Esophagus muscularis mucosa (tissue), 4 donors: ENCODE data around the gene MAN1A1. TPM values are rescaled to one million over a fixed set of nuclear protein-coding genes. Genes with fewer than 3 reads are reported as not detected.

ENCODE experiments used
- DNase-seq: peaks from one replicate; pipeline ENCODE4 v3.0.0-alpha.2; 2017; ENCODE audit errors: extremely low spot score
- H3K27ac ChIP-seq, 4 donors: fragments of 200-600 bp; sonication (generic); replicated peaks in 1 of 4; 1 replicate in 3 of 4; 2 replicates in 1 of 4; pipeline ENCODE4 v1.5.1; 2016 to 2019; ENCODE audit warnings: mild to moderate bottlenecking in 1 of 4
- H3K27me3 ChIP-seq, 4 donors: fragments of 200-600 bp; sonication (generic); one replicate each; pipeline versions ENCODE4 v1.5.1 to v1.6.0; 2016 to 2019
- H3K36me3 ChIP-seq, 4 donors: fragments of 200-600 bp; sonication (generic); one replicate each; pipeline ENCODE4 v1.5.1; 2016 to 2019
- H3K4me1 ChIP-seq, 4 donors: fragments of 200-600 bp; sonication (generic); one replicate each; pipeline ENCODE4 v1.5.1; 2016 to 2019
- H3K4me3 ChIP-seq, 4 donors: fragments of 200-600 bp; sonication (generic); 1 replicate in 2 of 4; 2 replicates in 2 of 4; pipeline ENCODE4 v1.5.1; 2016 to 2019; ENCODE audit warnings: mild to moderate bottlenecking in 4 of 4, moderate library complexity in 1 of 4
- H3K9me3 ChIP-seq, 4 donors: fragments of 200-600 bp; sonication (generic); 1 replicate in 3 of 4; 2 replicates in 1 of 4; pipeline ENCODE4 v1.5.1; 2016 to 2019
- EP300 ChIP-seq: sonication (generic); formaldehyde crosslinking; IDR thresholded peaks from one replicate; pipeline ENCODE4 v1.6.1; 2017; ENCODE audit warnings: antibody characterized with exemption
- POLR2A ChIP-seq: fragments of 450-650 bp; IDR thresholded peaks from one replicate; pipeline ENCODE4 v1.6.1; 2017; ENCODE audit warnings: antibody characterized with exemption, moderate library complexity, mild to moderate bottlenecking, low read depth
- POLR2AphosphoS5 ChIP-seq, 2 donors: sonication (generic); formaldehyde crosslinking; IDR thresholded peaks; one replicate each; pipeline ENCODE4 v1.6.1; 2017; ENCODE audit warnings: antibody characterized with exemption in 2 of 2
- WGBS: methylation state at CpG from one replicate; pipeline ENCODE4 v1.1.5; 2018; 5-methylcytosine and 5-hydroxymethylcytosine counted together
- intact Hi-C: fragments of 100-400 bp; cut with DNase I; formaldehyde crosslinking; loops from one replicate; pipeline ENCODE4 v1.15.1; 2023
- total RNA-seq, 4 donors: library from RNA; depleted of rRNA; stranded (reverse); fragments of >200 nt; gene quantifications; one replicate each; pipeline versions ENCODE4 v1.1.0 to v1.2.1, GENCODE V29; 2016
- TF ChIP-seq, protein P1 (sequence below), 3 experiments: fragments of 200-600 bp in 2 of 3; fragments of 450-650 bp in 1 of 3; sonication (generic) in 2 of 3; IDR thresholded peaks; one replicate each; pipeline ENCODE4 v1.5.1; 2017 to 2019; ENCODE audit warnings: antibody characterized with exemption in 3 of 3, mild to moderate bottlenecking in 2 of 3, moderate library complexity in 1 of 3

The MAN1A1 gene
- total RNA-seq, 4 donors from 2014 or later, result 79.4 to 125 (median 101) TPM

DNA sequence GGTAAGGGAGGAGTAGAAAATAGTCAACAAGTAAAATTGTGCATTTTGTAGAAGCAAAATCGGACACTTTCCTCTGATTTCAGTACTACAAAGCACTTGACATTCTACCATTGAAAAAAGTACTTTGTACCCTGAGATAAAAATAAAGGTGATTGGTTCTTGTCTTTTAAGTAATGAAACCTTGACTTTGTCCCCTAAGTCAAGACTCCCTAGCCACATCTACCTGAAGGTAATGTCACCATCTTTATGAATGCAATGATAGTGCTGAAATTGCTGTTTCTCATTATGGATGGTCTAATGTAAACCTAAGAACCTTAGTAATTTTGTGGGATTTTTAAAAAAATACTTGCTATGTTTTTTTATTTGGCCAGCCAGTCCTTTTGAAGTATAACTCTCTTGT, 2.4 kb upstream of the MAN1A1 start:
- WGBS, result 90% methylated on average over 1 of the region's 1 CpG
- intact Hi-C loops, result loop anchor here (10.0 kb wide), 1 partner anchor 93 kb away; no protein-coding TSS in a partner anchor
- no peak overlapping the region for H3K27ac ChIP-seq

DNA sequence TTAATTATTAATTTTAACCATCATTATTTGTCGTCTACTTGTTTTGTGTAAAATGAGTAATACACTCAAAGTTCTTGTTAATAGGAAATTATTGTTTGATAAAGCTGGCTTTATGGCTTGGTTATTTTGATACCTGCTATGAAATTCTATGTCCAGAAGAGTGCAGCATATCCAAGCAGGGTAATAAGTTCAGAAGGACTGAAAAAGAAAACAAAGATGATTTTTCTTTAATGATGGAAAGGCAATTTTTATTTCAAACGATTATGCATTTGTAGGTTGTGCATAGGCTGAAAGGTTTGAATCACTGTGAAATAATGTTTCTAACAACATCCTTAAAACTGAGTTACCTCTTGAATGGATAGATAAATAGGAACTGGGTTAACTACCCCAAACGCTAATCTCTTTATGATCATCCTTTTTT, 1.4 kb upstream of the MAN1A1 start:
- Histone ChIP-seq H3K27me3 (no peaks in the 10 kb centered on the region), H3K4me3 (peak overlapping the region; percentile 75 to 97 (median 96)), H3K9me3 (no peaks in the 10 kb centered on the region), H3K4me1 (peaks cover 6 to 46% (median 35%) of the 10 kb centered on the region in 4 donors), H3K27ac (peak overlapping the region; percentile 96 to 98 (median 98)), H3K36me3 (no peaks in the 10 kb centered on the region)
- TF ChIP-seq POLR2A, result no peak
- TF ChIP-seq, protein P1, sequence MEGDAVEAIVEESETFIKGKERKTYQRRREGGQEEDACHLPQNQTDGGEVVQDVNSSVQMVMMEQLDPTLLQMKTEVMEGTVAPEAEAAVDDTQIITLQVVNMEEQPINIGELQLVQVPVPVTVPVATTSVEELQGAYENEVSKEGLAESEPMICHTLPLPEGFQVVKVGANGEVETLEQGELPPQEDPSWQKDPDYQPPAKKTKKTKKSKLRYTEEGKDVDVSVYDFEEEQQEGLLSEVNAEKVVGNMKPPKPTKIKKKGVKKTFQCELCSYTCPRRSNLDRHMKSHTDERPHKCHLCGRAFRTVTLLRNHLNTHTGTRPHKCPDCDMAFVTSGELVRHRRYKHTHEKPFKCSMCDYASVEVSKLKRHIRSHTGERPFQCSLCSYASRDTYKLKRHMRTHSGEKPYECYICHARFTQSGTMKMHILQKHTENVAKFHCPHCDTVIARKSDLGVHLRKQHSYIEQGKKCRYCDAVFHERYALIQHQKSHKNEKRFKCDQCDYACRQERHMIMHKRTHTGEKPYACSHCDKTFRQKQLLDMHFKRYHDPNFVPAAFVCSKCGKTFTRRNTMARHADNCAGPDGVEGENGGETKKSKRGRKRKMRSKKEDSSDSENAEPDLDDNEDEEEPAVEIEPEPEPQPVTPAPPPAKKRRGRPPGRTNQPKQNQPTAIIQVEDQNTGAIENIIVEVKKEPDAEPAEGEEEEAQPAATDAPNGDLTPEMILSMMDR (IDR thresholded peaks at IDR 0.05), result peak; percentile 43 to 59 (median 48)
- intact Hi-C loops, result loop anchor here (10.0 kb wide), 1 partner anchor 94 kb away; no protein-coding TSS in a partner anchor
- WGBS, result 32% methylated on average over 3 of the region's 3 CpGs
- DNase-seq, result no peak

More for the DNA sequence above, 2.4 kb upstream of the MAN1A1 start:
- no peak overlapping the region for H3K4me3 ChIP-seq
- H3K4me1 ChIP-seq, result peaks cover 5 to 40% (median 25%) of the 10 kb centered on the region in 4 donors
- H3K27me3 ChIP-seq, result no peaks in the 10 kb centered on the region
- no peak for DNase-seq
- H3K9me3 ChIP-seq, result no peaks in the 10 kb centered on the region
- H3K36me3 ChIP-seq, result no peaks in the 10 kb centered on the region
- TF ChIP-seq POLR2A, result no peak
- no peak for TF ChIP-seq EP300
- TF ChIP-seq, protein P1 (IDR thresholded peaks at IDR 0.05), result no peak
- TF ChIP-seq POLR2AphosphoS5 (IDR thresholded peaks at IDR 0.05), result no peak

DNA sequence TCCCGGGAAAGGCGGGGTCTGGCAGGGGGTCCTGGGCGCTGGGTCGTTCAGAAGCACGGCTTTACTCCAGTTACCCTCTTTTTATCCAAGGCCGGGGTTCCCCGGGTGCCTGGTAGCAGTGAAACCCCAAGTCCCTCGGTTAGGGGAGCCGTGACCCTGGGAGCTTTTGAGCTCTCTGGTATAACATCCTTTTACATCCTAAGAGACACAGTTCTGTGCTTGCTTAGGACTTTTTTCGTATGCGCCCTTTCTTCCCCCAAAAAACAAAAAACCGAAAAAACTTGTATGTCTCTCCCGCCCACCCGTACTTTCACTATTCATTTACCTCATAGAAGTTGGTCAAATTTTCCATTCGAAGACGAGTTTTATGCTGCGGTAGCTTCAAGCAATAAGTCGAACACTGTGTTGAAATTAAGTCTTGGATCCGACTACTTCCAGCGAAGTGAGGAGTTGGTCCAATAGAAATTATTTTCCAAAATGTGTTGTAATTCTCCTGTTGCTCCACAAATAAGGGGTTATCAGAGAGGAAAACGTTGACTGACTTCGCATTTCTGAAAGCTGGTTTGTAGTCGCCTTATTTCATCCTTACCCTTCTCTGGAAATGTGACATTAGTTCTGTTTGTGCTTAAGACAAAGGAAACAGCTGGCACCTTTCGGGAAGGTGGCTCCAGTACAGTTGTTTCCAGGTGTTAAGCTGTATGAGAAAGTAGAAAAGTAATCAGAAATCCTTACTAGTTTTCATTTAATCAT, 816 bp upstream of the MAN1A1 start:
- DNase-seq, result no peak
- no peaks in the 10 kb centered on the region for H3K9me3 ChIP-seq
- H3K27ac ChIP-seq, result peak overlapping the region; percentile 96 to 98 (median 98)
- H3K4me1 ChIP-seq, result peaks cover 6 to 50% (median 39%) of the 10 kb centered on the region in 4 donors
- TF ChIP-seq, protein P1 (IDR thresholded peaks at IDR 0.05), result no peak
- TF ChIP-seq POLR2AphosphoS5 (IDR thresholded peaks at IDR 0.05), result peak; percentile 29 to 73
- peak overlapping the region; percentile 75 to 97 (median 96) for H3K4me3 ChIP-seq
- H3K36me3 ChIP-seq, result no peaks in the 10 kb centered on the region
- H3K27me3 ChIP-seq, result no peaks in the 10 kb centered on the region
- WGBS, result 2% methylated on average over 21 of the region's 24 CpGs
- intact Hi-C loops, result loop anchor here (10.0 kb wide), 1 partner anchor 94 kb away; no protein-coding TSS in a partner anchor

DNA sequence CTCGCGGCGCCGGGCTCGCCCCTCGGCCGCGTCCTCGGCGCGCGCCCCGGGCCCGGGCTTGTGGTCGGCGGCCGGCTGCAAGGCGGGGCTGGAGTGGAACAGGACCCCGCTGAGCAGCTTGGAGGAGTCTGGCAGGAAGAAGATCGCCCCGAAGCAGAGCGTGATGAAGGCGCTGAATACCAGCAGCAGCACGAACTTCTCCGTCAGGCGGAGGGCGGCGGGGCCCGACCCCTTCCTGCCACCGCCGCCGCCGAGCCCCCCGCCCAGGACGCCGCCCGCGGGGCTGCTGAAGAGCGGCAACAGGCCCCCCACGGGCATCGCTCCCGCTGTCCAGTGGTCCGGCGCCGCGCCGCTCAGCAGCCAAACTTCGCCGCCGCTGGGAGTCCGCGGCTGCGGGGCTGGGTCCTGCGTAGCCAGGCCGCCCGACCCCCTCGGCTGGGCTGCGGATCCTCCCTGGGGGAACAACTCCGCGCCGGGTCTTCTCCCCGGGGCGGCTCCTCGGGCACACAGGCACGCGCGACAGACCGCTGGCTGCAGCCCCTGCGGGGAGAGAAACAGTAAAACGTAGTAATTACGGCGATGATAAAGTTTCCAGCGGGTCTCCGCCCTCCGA, 707 bp downstream of the MAN1A1 start:
- peaks cover 12 to 60% (median 47%) of the 10 kb centered on the region in 4 donors for H3K4me1 ChIP-seq
- 0% methylated on average over 33 of the region's 75 CpGs for WGBS
- DNase-seq, result no peak

More for the DNA sequence above, 707 bp downstream of the MAN1A1 start:
- H3K27ac ChIP-seq, result peak overlapping the region; percentile 96 to 98 (median 98)
- H3K36me3 ChIP-seq, result no peaks in the 10 kb centered on the region
- no peaks in the 10 kb centered on the region for H3K9me3 ChIP-seq
- H3K27me3 ChIP-seq, result no peaks in the 10 kb centered on the region
- intact Hi-C loops, result loop anchor here (5.0 kb wide), 2 partner anchors 193 to 202 kb away; no protein-coding TSS in a partner anchor
- H3K4me3 ChIP-seq, result peak overlapping the region; percentile 75 to 97 (median 96)
- TF ChIP-seq POLR2AphosphoS5 (IDR thresholded peaks at IDR 0.05), result no peak
- TF ChIP-seq, protein P1 (IDR thresholded peaks at IDR 0.05), result no peak
- no peak for TF ChIP-seq POLR2A
- no peak for TF ChIP-seq EP300
